HG02642 (cell line): ENCODE data around the gene LMTK2.

Experiments
- ATAC-seq: cut with Tn5 transposase; IDR thresholded peaks from one replicate; pipeline ENCODE4 v1.9.1; 2021; ENCODE audit warnings: mild to moderate bottlenecking; ENCODE audit not compliant: unreplicated experiment, poor library complexity

LMTK2 gene

DNA sequence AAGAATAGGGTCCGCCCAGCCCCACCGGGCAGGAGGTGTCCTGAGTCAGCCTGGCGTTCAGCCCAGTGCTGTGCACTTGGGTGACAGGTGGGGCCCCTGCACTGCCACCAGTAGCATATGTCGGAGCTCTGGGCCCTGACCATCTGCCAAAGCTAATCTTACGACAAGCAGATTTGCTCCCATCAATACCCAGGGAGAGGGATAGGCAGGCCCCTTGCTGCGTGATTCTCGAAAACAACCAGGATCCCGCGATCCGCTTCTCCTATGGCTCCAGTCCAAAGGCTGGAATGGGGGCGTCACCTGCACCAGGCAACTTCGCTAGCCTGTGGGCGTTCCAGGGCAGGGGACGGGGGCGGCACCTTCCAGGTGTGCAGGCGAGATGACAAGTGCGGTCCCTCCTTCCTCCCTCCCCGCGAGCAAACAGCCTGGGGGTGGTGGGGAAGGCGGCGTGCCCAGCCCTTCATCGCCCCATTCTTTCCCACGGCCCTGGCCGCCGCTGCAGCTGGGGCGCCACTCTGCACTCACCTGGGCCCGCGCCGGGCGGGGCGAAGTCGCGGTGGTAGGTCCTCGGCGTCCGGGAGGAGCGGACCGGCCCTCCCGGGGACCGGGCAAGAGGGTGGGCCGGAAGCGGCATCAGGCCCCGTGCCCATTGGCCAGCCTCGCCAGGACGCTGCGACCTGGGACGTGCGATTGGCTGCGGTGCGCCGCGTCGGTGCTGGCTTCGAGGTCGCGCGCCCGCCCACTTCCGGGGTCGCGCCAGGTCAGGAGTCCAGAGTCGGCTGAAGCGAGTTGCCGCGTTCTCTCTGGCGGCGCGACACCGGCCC is 145.2 kb downstream of the LMTK2 start, which contains the start of gene TECPR1:
TECPR1 (minus strand) TSS at position 632 of the 824 bp plus-strand sequence. CDS start 6,086 bp downstream, outside the sequence.
- peak; percentile 98 for ATAC-seq

DNA sequence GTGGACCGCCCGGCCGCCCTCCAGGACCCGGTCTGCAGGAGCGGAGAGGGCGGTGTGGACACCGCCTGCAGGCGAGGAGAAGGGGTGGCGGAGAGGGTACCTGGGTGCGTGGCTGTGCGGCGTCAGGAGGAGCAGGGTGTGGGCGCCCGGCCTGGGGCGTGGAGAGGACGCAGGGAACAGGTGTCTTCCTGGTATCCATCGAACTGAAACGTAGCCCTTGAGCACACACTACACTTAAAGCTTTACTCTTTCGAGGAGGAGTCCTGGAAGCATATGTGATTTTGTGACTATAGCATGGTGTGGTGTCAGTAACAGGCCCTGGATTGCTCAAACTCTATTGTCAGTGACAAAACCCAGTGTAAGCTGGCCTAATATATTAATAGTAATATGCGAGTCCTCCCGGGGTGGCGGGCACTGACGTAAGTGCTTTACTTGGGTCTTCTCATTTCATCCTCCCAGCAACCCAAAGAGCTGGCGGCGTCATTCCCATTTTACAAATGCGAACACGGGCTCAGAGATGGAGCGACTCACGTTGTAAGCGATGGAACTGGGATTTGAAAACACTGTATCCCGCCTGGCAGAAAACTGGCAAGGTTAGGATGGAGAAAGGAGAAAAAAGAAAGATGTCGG is 145.9 kb downstream of the LMTK2 start:
- ATAC-seq, result no peak

DNA sequence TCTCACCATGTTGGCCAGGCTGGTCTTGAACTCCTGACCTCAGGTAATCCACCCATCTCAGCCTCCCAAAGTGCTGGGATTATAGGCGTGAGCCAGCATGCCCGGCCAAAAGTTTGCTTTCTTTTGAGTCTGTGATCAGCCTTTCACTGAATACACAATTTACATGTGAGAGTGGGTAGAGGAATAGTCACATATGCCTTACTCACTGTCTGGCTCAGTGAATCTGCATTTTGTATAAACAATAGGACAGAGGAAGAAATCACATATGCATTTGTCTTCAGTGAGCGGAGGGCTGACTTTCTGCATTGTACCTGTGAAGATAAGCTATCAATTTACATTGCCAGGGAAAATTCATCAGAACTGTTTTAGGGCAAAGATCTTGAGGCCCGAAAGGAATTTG is 147.9 kb downstream of the LMTK2 start:
- no peak for ATAC-seq

DNA sequence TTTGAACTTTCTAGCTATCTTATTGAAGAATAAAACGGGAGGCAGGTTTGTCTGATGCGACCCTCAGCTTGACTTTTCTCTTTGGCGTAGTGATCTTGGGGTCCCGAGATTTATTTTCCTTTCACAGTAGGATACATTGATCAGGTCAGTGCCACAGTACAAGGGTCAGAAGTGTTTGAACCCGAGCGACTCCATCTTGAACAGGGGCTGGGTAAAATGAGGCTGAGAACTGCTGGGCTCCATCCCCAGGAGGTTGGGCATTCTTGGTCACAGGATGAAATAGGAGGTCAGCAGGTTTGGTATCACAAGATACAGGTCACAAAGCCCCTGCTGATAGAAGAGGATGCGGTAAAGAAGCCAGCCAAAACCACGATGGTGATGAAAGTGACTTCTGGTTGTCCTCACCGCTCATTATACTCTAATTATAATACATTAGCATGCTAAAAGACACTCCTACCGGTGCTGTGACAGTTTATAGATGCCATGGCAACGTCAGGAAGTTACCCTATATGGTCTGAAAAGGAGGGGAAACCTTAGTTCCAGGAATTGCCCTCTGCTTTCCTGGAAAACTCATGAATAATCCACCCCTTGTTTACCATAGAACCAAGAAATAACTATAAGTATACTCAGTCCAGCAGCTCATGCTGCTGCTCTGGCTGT is 148.4 kb downstream of the LMTK2 start:
- ATAC-seq, result no peak

DNA sequence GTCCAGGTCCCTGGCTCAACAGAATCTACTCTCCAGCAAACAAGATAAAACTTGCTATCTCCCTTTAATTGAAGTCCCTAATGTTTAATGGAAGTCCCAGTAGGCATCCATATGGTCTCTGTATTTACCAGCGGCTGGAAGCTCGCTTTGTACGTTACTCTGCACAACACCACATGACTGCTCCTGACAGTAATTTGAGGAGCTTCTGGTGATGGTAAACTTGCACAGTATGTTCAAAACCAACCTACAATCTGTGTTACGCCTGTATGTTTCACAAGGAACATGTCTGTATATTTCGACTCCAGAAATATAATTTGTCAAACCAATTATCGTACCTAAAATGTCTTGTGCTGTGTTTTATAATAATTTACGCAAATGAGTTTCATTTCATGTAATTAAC is 149.8 kb downstream of the LMTK2 start:
- no peak for ATAC-seq

DNA sequence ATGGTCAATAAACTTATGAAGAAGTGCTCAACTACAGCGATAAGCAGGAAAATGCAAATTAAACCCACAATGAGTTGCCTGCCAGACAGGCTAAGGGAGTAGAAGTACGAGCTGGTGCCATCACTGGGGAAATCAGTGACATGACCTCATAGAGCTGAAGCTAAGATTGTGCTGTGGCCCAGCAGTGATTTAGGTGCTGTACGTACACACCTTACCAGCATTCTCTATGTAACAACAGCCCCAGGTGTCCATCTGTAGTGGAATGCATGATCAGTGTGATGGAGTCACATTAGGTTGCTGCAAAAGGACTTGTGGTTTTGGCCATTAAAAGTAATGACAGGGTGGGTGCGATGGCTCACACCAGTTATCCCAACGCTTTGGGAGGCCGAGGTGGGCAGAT is 151.0 kb downstream of the LMTK2 start:
- ATAC-seq, result no peak
